Smooth muscle cell (in vitro differentiated cells): ENCODE results near the gene ROR1. TPM values are rescaled to one million over a fixed set of nuclear protein-coding genes. Genes with fewer than 3 reads are reported as not detected.

Experiments
- DNase-seq: peaks from one replicate; lab custom pipeline; 2025; ENCODE audit not compliant: unreplicated experiment; lab: John Stamatoyannopoulos, UW
- H2AFZ ChIP-seq: fragments of 200-600 bp; sonication (generic); 2 replicates; pipeline ENCODE4 v1.6.0; 2016; ENCODE audit warnings: antibody characterized with exemption, low read depth, mild to moderate bottlenecking
- H3F3A ChIP-seq: fragments of 200-600 bp; sonication (generic); 2 replicates; pipeline ENCODE4 v1.6.0; 2017; ENCODE audit warnings: antibody characterized with exemption, low read depth
- H3K27ac ChIP-seq: fragments of 200-600 bp; sonication (generic); 2 replicates; pipeline ENCODE4 v1.5.1; 2016; ENCODE audit warnings: low read depth, mild to moderate bottlenecking
- H3K27me3 ChIP-seq: fragments of 200-600 bp; sonication (generic); 2 replicates; pipeline ENCODE4 v1.6.1; 2016; ENCODE audit warnings: low read depth, mild to moderate bottlenecking
- H3K36me3 ChIP-seq: fragments of 200-600 bp; sonication (generic); 2 replicates; pipeline ENCODE4 v1.5.1; 2016; ENCODE audit warnings: low read depth
- H3K4me1 ChIP-seq: fragments of 200-600 bp; sonication (generic); 2 replicates; pipeline ENCODE4 v1.5.1; 2016; ENCODE audit warnings: low read depth
- H3K4me2 ChIP-seq: fragments of 200-600 bp; sonication (generic); 2 replicates; pipeline ENCODE4 v1.6.0; 2016; ENCODE audit warnings: mild to moderate bottlenecking
- H3K4me3 ChIP-seq: fragments of 200-600 bp; sonication (generic); 2 replicates; pipeline ENCODE4 v1.5.1; 2016; ENCODE audit warnings: mild to moderate bottlenecking
- H3K79me2 ChIP-seq: fragments of 200-600 bp; sonication (generic); 2 replicates; pipeline ENCODE4 v1.6.0; 2016; ENCODE audit warnings: low read depth, mild to moderate bottlenecking
- H3K9ac ChIP-seq: fragments of 200-600 bp; sonication (generic); 2 replicates; pipeline ENCODE4 v1.6.0; 2016; ENCODE audit warnings: low read depth
- H3K9me3 ChIP-seq: fragments of 200-600 bp; sonication (generic); replicated peaks from 2 replicates; pipeline ENCODE4 v1.5.1; 2016; ENCODE audit warnings: low read depth
- H4K20me1 ChIP-seq: fragments of 200-600 bp; sonication (generic); 2 replicates; pipeline ENCODE4 v1.6.0; 2016; ENCODE audit warnings: low read depth
- whole genome bisulfite sequencing: methylation state at CpG from one replicate; pipeline ENCODE4 v1.1.7; 2016; ENCODE audit warnings: low lambda C conversion rate; 5-methylcytosine and 5-hydroxymethylcytosine counted together
- polyA plus RNA-seq: library from polyadenylated mRNA; unstranded; fragments of >200 nt; fragmentation: Nextera tagmentation; extraction: Ambion mirVana; gene quantifications from 2 replicates; pipeline ENCODE4 v1.2.1, GENCODE V29; 2016
- total RNA-seq: library from RNA; depleted of rRNA; stranded (reverse); fragments of >200 nt; gene quantifications from 2 replicates; pipeline ENCODE4 v1.2.3, GENCODE V29; 2014
- TF ChIP-seq, protein P1 (sequence below): fragments of 200-600 bp; sonication (generic); IDR thresholded peaks from 2 replicates; pipeline ENCODE4 v1.5.1; 2017; ENCODE audit warnings: borderline replicate concordance, mild to moderate bottlenecking, antibody characterized with exemption; ENCODE audit not compliant: insufficient read depth, poor library complexity, severe bottlenecking

Gene ROR1
- total and polyA plus RNA-seq, 2 experiments from 2014 or later: 3.3 to 7.2 TPM

DNA sequence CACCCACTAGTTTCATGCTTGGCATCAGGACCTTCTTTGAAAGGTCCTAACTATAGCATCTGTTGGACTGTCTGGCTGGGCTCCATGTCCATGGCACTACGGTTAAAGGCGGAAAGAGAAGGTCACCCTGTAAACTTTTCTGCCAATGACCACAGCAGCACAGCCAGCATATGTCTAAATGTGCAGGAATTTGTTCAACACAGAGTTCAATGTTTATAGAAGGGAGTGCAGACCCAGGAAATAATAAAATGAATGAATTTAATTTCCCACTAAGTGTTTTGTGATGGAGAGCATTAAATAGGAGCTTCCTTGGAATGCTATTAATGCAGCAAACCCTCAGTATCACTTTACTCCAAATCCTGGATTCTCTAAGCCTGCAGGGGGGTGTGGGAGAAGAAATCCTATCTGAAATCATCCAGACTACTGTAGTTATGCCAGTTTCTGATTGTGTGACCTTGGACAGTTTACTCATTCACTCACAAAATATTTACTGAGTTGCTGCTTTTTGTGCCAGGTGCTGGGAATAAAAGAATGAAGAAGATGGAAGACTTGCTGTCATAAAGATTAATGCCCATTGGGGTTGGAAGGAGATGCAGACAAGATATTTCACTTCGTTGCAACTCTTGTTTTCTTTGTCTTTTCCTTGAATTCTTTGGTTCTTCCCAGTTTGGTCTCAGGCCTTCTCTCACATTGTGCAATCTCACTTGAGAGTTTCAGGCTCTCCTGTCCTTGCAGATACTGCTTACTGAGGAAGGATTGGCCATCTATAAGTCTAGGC lies 195.0 kb downstream of the ROR1 start:
- Histone ChIP-seq H2AFZ (no peak overlapping the region), H3K9ac (no peak overlapping the region)
- 87% methylated on average over 3 of the region's 3 CpGs for WGBS

DNA sequence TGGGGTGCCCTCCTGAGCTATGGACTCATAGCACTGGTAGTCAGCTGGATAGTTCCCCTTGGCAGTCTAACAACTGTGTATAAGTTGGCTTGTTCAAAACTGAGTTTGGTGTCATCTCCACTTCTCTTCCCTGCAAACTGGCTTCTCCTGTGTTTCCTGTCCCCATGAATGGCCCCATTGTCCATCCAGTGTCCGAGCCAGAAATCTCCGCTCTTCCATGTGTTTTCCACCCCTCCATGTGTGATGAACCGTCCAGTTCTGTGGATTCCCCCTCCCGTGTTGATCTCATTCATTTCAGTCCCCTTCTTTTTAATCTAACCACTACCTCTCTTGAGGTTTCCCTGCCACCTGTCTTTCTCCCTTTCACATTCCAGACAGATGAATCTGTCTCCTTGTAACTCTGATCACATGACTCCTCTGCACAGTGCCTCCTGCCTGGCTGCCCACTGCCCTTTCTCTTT lies 195.7 kb downstream of the ROR1 start:
- Histone ChIP-seq H3K4me1 (no peaks in the 10 kb centered on the region), H3K4me2 (no peak overlapping the region), H3K79me2 (peaks cover 8% of the 10 kb centered on the region), H4K20me1 (no peaks in the 10 kb centered on the region), H3K9me3 (no peaks in the 10 kb centered on the region), H3K27ac (no peak overlapping the region), H3K4me3 (no peak overlapping the region), H3F3A (no peaks in the 10 kb centered on the region), H3K36me3 (no peaks in the 10 kb centered on the region), H2AFZ (no peak overlapping the region), H3K9ac (no peak overlapping the region), H3K27me3 (no peaks in the 10 kb centered on the region)
- WGBS: 86% methylated on average over 4 of the region's 4 CpGs
- DNase-seq: no peak
- TF ChIP-seq, protein P1, sequence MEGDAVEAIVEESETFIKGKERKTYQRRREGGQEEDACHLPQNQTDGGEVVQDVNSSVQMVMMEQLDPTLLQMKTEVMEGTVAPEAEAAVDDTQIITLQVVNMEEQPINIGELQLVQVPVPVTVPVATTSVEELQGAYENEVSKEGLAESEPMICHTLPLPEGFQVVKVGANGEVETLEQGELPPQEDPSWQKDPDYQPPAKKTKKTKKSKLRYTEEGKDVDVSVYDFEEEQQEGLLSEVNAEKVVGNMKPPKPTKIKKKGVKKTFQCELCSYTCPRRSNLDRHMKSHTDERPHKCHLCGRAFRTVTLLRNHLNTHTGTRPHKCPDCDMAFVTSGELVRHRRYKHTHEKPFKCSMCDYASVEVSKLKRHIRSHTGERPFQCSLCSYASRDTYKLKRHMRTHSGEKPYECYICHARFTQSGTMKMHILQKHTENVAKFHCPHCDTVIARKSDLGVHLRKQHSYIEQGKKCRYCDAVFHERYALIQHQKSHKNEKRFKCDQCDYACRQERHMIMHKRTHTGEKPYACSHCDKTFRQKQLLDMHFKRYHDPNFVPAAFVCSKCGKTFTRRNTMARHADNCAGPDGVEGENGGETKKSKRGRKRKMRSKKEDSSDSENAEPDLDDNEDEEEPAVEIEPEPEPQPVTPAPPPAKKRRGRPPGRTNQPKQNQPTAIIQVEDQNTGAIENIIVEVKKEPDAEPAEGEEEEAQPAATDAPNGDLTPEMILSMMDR: no peak

More for the DNA sequence above, 195.0 kb downstream of the ROR1 start:
- no peaks in the 10 kb centered on the region for H3K9me3 ChIP-seq
- H3F3A ChIP-seq: no peaks in the 10 kb centered on the region
- H3K4me3 ChIP-seq: no peak overlapping the region
- H3K79me2 ChIP-seq: peaks cover 8% of the 10 kb centered on the region
- H4K20me1 ChIP-seq: no peaks in the 10 kb centered on the region
- H3K4me2 ChIP-seq: no peak overlapping the region
- TF ChIP-seq, protein P1: no peak
- H3K4me1 ChIP-seq: no peaks in the 10 kb centered on the region
- H3K27me3 ChIP-seq: no peaks in the 10 kb centered on the region
- no peak for DNase-seq
- no peaks in the 10 kb centered on the region for H3K36me3 ChIP-seq
- no peak overlapping the region for H3K27ac ChIP-seq

DNA sequence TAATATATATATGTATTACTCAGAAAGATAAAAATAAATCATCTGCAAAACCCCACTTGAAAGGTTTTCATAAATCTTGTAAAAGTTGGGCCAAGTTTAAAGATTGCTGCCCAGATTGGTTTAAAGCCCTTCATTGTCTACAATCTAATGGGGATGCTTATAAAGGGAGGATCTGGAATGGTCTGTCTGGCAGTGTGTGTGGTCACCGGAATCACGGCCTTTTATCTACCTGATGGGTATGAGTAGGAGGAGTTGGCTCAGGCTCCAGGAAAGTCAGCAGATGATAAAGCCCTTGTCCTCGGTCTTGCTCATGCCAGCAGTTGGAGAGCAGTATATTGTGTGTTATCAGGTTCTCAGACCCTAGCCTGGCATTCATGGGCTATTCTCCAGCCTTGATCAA lies 197.7 kb downstream of the ROR1 start:
- Histone ChIP-seq H3K4me2 (no peak overlapping the region), H3K36me3 (no peaks in the 10 kb centered on the region), H3K27me3 (no peaks in the 10 kb centered on the region), H3K79me2 (peaks cover 8% of the 10 kb centered on the region), H3K27ac (no peak overlapping the region), H3K4me3 (no peak overlapping the region), H4K20me1 (no peaks in the 10 kb centered on the region), H3F3A (no peaks in the 10 kb centered on the region), H3K4me1 (no peaks in the 10 kb centered on the region), H3K9ac (no peak overlapping the region), H2AFZ (no peak overlapping the region), H3K9me3 (no peaks in the 10 kb centered on the region)
- TF ChIP-seq, protein P1: no peak
- DNase-seq: no peak
- 67% methylated on average over 3 of the region's 3 CpGs for WGBS

DNA sequence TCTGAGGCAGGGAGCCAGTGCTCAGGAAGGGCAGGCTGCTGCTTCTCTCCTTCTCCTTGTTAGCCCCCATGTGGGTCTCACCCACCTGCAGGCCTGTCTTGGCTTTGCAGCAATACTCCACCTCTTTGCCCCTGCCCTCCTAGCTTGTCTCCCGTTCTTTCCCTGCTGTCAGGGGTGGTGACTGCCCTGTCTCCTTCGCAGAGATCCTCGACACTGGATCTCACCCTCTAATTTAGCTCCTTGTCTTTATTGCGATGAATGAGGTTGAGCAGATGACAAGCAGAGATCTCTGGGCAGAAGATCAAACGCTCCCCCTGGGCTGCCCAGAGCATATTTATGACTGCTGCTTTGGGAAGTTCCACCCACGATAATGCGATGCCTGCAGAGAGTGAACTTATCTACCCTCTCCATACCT lies 199.2 kb downstream of the ROR1 start:
- WGBS: 30% methylated on average over 7 of the region's 7 CpGs
- Histone ChIP-seq H3K4me3 (no peak overlapping the region), H3K4me2 (no peak overlapping the region), H3K9ac (no peak overlapping the region), H3F3A (no peaks in the 10 kb centered on the region), H3K79me2 (peaks cover under 1% of the 10 kb centered on the region), H2AFZ (no peak overlapping the region), H4K20me1 (no peaks in the 10 kb centered on the region), H3K27ac (no peak overlapping the region), H3K36me3 (no peaks in the 10 kb centered on the region), H3K27me3 (no peaks in the 10 kb centered on the region), H3K9me3 (no peaks in the 10 kb centered on the region), H3K4me1 (no peaks in the 10 kb centered on the region)
- no peak for DNase-seq
- TF ChIP-seq, protein P1: no peak
